PC-3 (cell line): ENCODE results near the gene GALNT15. TPM values are rescaled to one million over a fixed set of nuclear protein-coding genes. Genes with fewer than 3 reads are reported as not detected.

Experiments used
- ATAC-seq: fragments of 200-7000 bp; cut with Tn5 transposase; 2 replicates; pipeline ENCODE4 v1.9.1; 2020; ENCODE audit warnings: mild to moderate bottlenecking, moderate library complexity
- Bru-seq: library from RNA; stranded (reverse); fragments of 400-500 nt; gene quantifications from one replicate; lab custom pipeline; 2021; lab: Mats Ljungman, UMichigan
- BruChase-seq, 2 experiments: library from RNA; stranded (reverse); fragments of 400-500 nt; gene quantifications; one replicate each; lab custom pipeline; 2021; lab: Mats Ljungman, UMichigan
- BruUV-seq: library from RNA; stranded (reverse); fragments of 400-500 nt; replicated peaks from 2 replicates; lab custom pipeline; 2021; lab: Mats Ljungman, UMichigan
- CTCF ChIA-PET: fragments of 300-600 bp; sonication (Branson Sonifier 250); formaldehyde crosslinking; loops from one replicate; lab custom pipeline; 2022; ENCODE audit warnings: antibody characterized with exemption; lab: Charles Lee
- POLR2A ChIA-PET: fragments of 300-600 bp; sonication (Branson Sonifier 250); formaldehyde crosslinking; loops from one replicate; lab custom pipeline; 2022; ENCODE audit warnings: antibody characterized with exemption; ENCODE audit not compliant: unreplicated experiment; lab: Charles Lee
- DNase-seq: peaks from one replicate; pipeline ENCODE4 v3.0.0-alpha.2; 2015
- H2AFZ ChIP-seq: fragments of 300-600 bp; sonication (generic); 2 replicates; pipeline ENCODE4 v1.6.0; 2016; ENCODE audit warnings: antibody characterized with exemption, low read length
- H3F3A ChIP-seq: fragments of 300-600 bp; sonication (generic); one replicate; pipeline ENCODE4 v1.6.0; 2017; ENCODE audit warnings: antibody characterized with exemption, low read length, control low read depth, mild to moderate bottlenecking; ENCODE audit not compliant: unreplicated experiment
- H3K27ac ChIP-seq: fragments of 300-600 bp; sonication (generic); 2 replicates; pipeline ENCODE4 v1.5.1; 2016; ENCODE audit warnings: mild to moderate bottlenecking, low read length
- H3K27me3 ChIP-seq: fragments of 300-600 bp; sonication (generic); 2 replicates; pipeline ENCODE4 v1.6.1; 2016; ENCODE audit warnings: low read length, mixed read lengths
- H3K36me3 ChIP-seq: fragments of 300-600 bp; sonication (generic); 2 replicates; pipeline ENCODE4 v1.6.1; 2016; ENCODE audit warnings: low read depth, mixed run types, low read length, mixed read lengths
- H3K4me1 ChIP-seq: fragments of 300-600 bp; sonication (generic); 2 replicates; pipeline ENCODE4 v1.5.1; 2016; ENCODE audit warnings: low read length; ENCODE audit not compliant: insufficient read depth
- H3K4me2 ChIP-seq: fragments of 300-600 bp; sonication (generic); 2 replicates; pipeline ENCODE4 v1.6.0; 2016; ENCODE audit warnings: low read length
- H3K4me3 ChIP-seq: fragments of 300-600 bp; sonication (generic); 2 replicates; pipeline ENCODE4 v1.5.1; 2016; ENCODE audit warnings: mild to moderate bottlenecking, low read length, mixed read lengths
- H3K79me2 ChIP-seq: fragments of 300-600 bp; sonication (generic); 2 replicates; pipeline ENCODE4 v1.6.1; 2017; ENCODE audit warnings: low read length, mixed read lengths
- H3K9ac ChIP-seq: fragments of 300-600 bp; sonication (generic); 2 replicates; pipeline ENCODE4 v1.6.0; 2016; ENCODE audit warnings: mild to moderate bottlenecking, low read length
- H3K9me2 ChIP-seq: fragments of 300-600 bp; sonication (generic); replicated peaks from 2 replicates; pipeline ENCODE4 v1.6.1; 2016; ENCODE audit warnings: mixed run types, low read length, mixed read lengths
- H3K9me3 ChIP-seq: fragments of 300-600 bp; sonication (generic); 2 replicates; pipeline ENCODE4 v1.6.1; 2016; ENCODE audit warnings: low read length, mixed read lengths
- H4K20me1 ChIP-seq: fragments of 300-600 bp; sonication (generic); 2 replicates; pipeline ENCODE4 v1.6.1; 2016; ENCODE audit warnings: low read length, mixed read lengths
- CTCF ChIP-seq: fragments of 300-600 bp; sonication (generic); conservative IDR thresholded peaks from 2 replicates; pipeline ENCODE4 v1.5.1; 2017; ENCODE audit warnings: antibody characterized with exemption, low read depth, mild to moderate bottlenecking, low read length
- EZH2 ChIP-seq: fragments of 300-600 bp; sonication (generic); IDR thresholded peaks from one replicate; pipeline ENCODE4 v1.6.1; 2017; ENCODE audit warnings: antibody characterized with exemption, mild to moderate bottlenecking, low read length; ENCODE audit not compliant: unreplicated experiment
- EZH2phosphoT487 ChIP-seq: fragments of 300-600 bp; sonication (generic); IDR thresholded peaks from 2 replicates; pipeline ENCODE4 v1.6.1; 2018; ENCODE audit warnings: mild to moderate bottlenecking, antibody characterized with exemption, low read length, borderline replicate concordance
- intact Hi-C: fragments of 100-400 bp; cut with micrococcal nuclease; formaldehyde crosslinking; loops from 2 replicates; pipeline ENCODE4 v1.9.0; 2023
- long read RNA-seq: library from polyadenylated mRNA; unstranded; transcript quantifications from one replicate; pipeline ENCODE4 v2.0.0, GENCODE V29; 2021; ENCODE audit not compliant: unreplicated experiment
- total RNA-seq: library from RNA; depleted of rRNA; stranded (reverse); fragments of >200 nt; gene quantifications from 2 replicates; pipeline ENCODE4 v1.2.3, GENCODE V29; 2014; rRNA removed

The GALNT15 gene, protein sequence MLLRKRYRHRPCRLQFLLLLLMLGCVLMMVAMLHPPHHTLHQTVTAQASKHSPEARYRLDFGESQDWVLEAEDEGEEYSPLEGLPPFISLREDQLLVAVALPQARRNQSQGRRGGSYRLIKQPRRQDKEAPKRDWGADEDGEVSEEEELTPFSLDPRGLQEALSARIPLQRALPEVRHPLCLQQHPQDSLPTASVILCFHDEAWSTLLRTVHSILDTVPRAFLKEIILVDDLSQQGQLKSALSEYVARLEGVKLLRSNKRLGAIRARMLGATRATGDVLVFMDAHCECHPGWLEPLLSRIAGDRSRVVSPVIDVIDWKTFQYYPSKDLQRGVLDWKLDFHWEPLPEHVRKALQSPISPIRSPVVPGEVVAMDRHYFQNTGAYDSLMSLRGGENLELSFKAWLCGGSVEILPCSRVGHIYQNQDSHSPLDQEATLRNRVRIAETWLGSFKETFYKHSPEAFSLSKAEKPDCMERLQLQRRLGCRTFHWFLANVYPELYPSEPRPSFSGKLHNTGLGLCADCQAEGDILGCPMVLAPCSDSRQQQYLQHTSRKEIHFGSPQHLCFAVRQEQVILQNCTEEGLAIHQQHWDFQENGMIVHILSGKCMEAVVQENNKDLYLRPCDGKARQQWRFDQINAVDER
- total RNA-seq (not detected in 2 replicates), Bru-seq, nascent RNA (percentile 5 among the genes with signal in this experiment), BruChase-seq, experiment 1, labeled RNA remaining after a 6-hour chase (percentile 3 among the genes with signal in this experiment), BruChase-seq, experiment 2, labeled RNA remaining after a 2-hour chase (percentile 9 among the genes with signal in this experiment)
- long read RNA-seq: 0 reads

GRCh38 chr3:16174389-16174788 is at the start of gene GALNT15:
Gene GALNT15, plus strand, starts transcription at chr3:16174680. Its CDS starts 472 bp downstream, at chr3:16175152.
- Histone ChIP-seq H3K9ac (no peak within 1 kb of the TSS), H3K4me1 (peaks cover 4% of the 10 kb centered on the region; the same call in 1 of the 2 replicates), H3K4me3 (no peak within 1 kb of the TSS), H2AFZ (no peak within 1 kb of the TSS), H4K20me1 (no peaks in the 10 kb centered on the region), H3F3A (no peaks in the 10 kb centered on the region), H3K4me2 (no peak within 1 kb of the TSS), H3K27me3 (no peaks in the 10 kb centered on the region), H3K27ac (no peak within 1 kb of the TSS), H3K9me2 (no peaks in the 10 kb centered on the region), H3K36me3 (no peaks in the 10 kb centered on the region), H3K79me2 (no peaks in the 10 kb centered on the region), H3K9me3 (no peaks in the 10 kb centered on the region)
- ATAC-seq (no peak), DNase-seq (no peak)
- CTCF ChIA-PET: no interaction called here
- intact Hi-C loops: no loop called here
- TF ChIP-seq CTCF: no peak
- TF ChIP-seq EZH2: no peak
- TF ChIP-seq EZH2phosphoT487: no peak
- POLR2A ChIA-PET: no interaction called here
- no TSS peak for BruUV-seq

DNA sequence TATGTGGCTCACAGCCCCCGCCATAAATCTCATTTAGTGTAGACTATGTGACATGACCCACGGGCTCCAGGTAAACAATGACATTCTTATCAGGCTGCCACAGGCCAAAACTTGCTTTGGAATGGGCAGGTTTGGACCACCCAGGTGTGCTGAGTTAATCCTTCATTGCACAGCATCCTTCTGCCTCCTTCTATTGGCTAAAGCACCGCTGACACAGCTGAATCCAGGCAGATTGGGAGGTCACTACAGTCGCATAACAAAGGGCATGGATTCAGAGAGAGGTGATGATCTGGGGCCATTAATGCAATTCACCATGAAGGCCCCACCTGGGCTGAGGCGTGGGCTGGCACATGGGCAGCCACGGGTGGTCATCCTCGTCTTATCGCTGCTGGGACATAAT is 47.8 kb upstream of the GALNT15 start:
- H3K27ac ChIP-seq: no peak overlapping the region
- H3K9ac ChIP-seq: no peak overlapping the region
- no peak for ATAC-seq
- no peaks in the 10 kb centered on the region for H3K36me3 ChIP-seq
- no peak for DNase-seq
- TF ChIP-seq EZH2phosphoT487 (no peak), CTCF (no peak), EZH2 (no peak)
- no peaks in the 10 kb centered on the region for H3K27me3 ChIP-seq
- CTCF ChIA-PET: no interaction called here
- no peaks in the 10 kb centered on the region for H3K9me3 ChIP-seq
- no peak overlapping the region for H3K4me2 ChIP-seq
- H3K4me1 ChIP-seq: peaks cover 18% of the 10 kb centered on the region
- POLR2A ChIA-PET: no interaction called here
- H3K9me2 ChIP-seq: no peaks in the 10 kb centered on the region
- H3K79me2 ChIP-seq: no peaks in the 10 kb centered on the region
- no peak overlapping the region for H2AFZ ChIP-seq
- intact Hi-C loops: no loop called here
- no peaks in the 10 kb centered on the region for H4K20me1 ChIP-seq
- no peaks in the 10 kb centered on the region for H3F3A ChIP-seq
- BruUV-seq: no TSS peak
- no peak overlapping the region for H3K4me3 ChIP-seq
